ENCODE measurements around the gene FSD1.

GRCh38 chr19:4369888-4370260, 65.5 kb downstream of the FSD1 start:
- TF ChIP-seq CTCF (conservative IDR thresholded peaks at IDR 0.05) = no peak
- TF ChIP-seq EZH2 (IDR thresholded peaks at IDR 0.05; ENCODE audit: low read depth) = no peak

Data from PC-9 (cell line).